Heart right ventricle (tissue), 16 donors: ENCODE results near the gene CPTP. TPM values are rescaled to one million over a fixed set of nuclear protein-coding genes. Genes with fewer than 3 reads are reported as not detected.
"Not testable (repeated sequence)": the region's sequence is repeated elsewhere in the genome, so short reads cannot be mapped to it uniquely, and the experiment has no call there.

ENCODE experiments used
- ATAC-seq, 8 donors: fragments of 200-7000 bp; cut with Tn5 transposase; one replicate each; pipeline ENCODE4 v1.9.1; 2020; ENCODE audit warnings: mild to moderate bottlenecking in 8 of 8, moderate library complexity in 8 of 8, moderate number of reproducible peaks in 1 of 8
- DNase-seq, 2 donors: peaks; one replicate each; pipeline ENCODE4 v3.0.0-alpha.2; 2020
- H3K27ac ChIP-seq, 10 donors: fragments of 200-600 bp; sonication (generic) in 2 of 10; one replicate each; pipeline versions ENCODE4 v1.5.0 to v1.8.0; 2020 to 2022; ENCODE audit warnings: mild to moderate bottlenecking in 3 of 10
- H3K27me3 ChIP-seq, 7 donors: fragments of 200-600 bp; one replicate each; pipeline ENCODE4 v1.8.0; 2021 to 2022; ENCODE audit warnings: mild to moderate bottlenecking in 2 of 7
- H3K36me3 ChIP-seq, 9 donors: fragments of 200-600 bp; sonication (generic) in 1 of 9; one replicate each; pipeline versions ENCODE4 v1.5.0 to v1.8.0; 2020 to 2022; ENCODE audit warnings: mild to moderate bottlenecking in 2 of 9
- H3K4me1 ChIP-seq, 9 donors: fragments of 200-600 bp; sonication (generic) in 1 of 9; one replicate each; pipeline versions ENCODE4 v1.5.0 to v1.8.0; 2020 to 2022; ENCODE audit warnings: mild to moderate bottlenecking in 4 of 9
- H3K4me3 ChIP-seq, 10 donors: fragments of 200-600 bp; sonication (generic) in 2 of 10; one replicate each; pipeline versions ENCODE4 v1.5.0 to v1.8.0; 2020 to 2022; ENCODE audit warnings: mild to moderate bottlenecking in 7 of 10, moderate library complexity in 2 of 10
- H3K9me3 ChIP-seq, 11 donors: fragments of 200-600 bp in 10 of 11; sonication (generic) in 2 of 11; one replicate each; pipeline versions ENCODE4 v1.5.0 to v1.8.0; 2013 to 2022; ENCODE audit warnings: mild to moderate bottlenecking in 2 of 11, control low read depth in 1 of 11, moderate library complexity in 1 of 11
- CTCF ChIP-seq, 9 donors: fragments of 200-600 bp; sonication (generic) in 2 of 9; IDR thresholded peaks; one replicate each; pipeline versions ENCODE4 v1.5.0 to v1.8.0; 2021 to 2022; ENCODE audit warnings: antibody characterized with exemption in 9 of 9, mild to moderate bottlenecking in 5 of 9, moderate library complexity in 1 of 9
- WGBS, 2 donors: extraction: QIAGEN DNeasy Blood & Tissue Kit; methylation state at CpG; one replicate each; pipeline ENCODE4 v1.1.7; 2013; ENCODE audit warnings: inconsistent platforms in 1 of 2; 5-methylcytosine and 5-hydroxymethylcytosine counted together
- intact Hi-C, 10 donors: fragments of 100-400 bp; cut with DNase I; formaldehyde crosslinking; loops; one replicate each; pipeline versions ENCODE4 v1.11.1 to v1.14.2; 2022
- polyA plus RNA-seq, 2 donors: library from polyadenylated mRNA; stranded (reverse); fragments of 200-250 nt; gene quantifications; one replicate each; pipeline ENCODE4 v1.2.3, GENCODE V29; 2013
- total RNA-seq, 10 donors: library from RNA; stranded (reverse); fragmentation: NEBNext Ultra II Directional in 3 of 10; extraction: Animal tissue kit (Norgen Biotek cat#: 25700) in 3 of 10; gene quantifications; one replicate each; pipeline versions ENCODE4 v1.2.1 to v1.2.4, GENCODE V29; 2021 to 2023
- donor health status: Arrhythmogenic right ventricular cardiomyopathy.
- donor health status: ischemic (EF 13 %, LVEDD 7.1; RV severe dilation, severe dysfunction).
- donor health status: healthy with polysubstance abuse.
- donor health status: DM: no; HTN: yes; CAD: no.
- donor health status: DM: no; HTN: no; CAD: no.
- donor health status: ischemic (EF 25% LVEDD 6.9; RV normal size, moderate dysfunction).
- donor health status: ischemic (EF 25% LVEDD 5.7; RV mildly dilated, moderate dysfunction).
- donor health status: healthy.
- donor health status: DM: yes; HTN: yes; CAD: no.
- donor health status: Ischemic cardiomyopathy.
- donor health status: ischemic (EF 35%, LVEDD 5.7; RV mildly dilated, moderate dysfunction).
- donor health status: nonischemic (EF 11% LVEDD 7.7; RV severe dilation, severe dysfunction).
- donor health status: DM: yes; HTN: yes; CAD: no.
- donor health status: PGD.
- donor health status: ischemic (EF 29% LVEDD 5.4; RV normal size, mild dysfunction).
- donor health status: nonischemic (EF 23%, LVEDD 6.1; RV moderate dilation, normal function).

The CPTP gene
- total and polyA plus RNA-seq, 12 donors: 49.4 to 222 (median 65.4) TPM

- no peaks in the 10 kb centered on the region for H3K9me3 ChIP-seq
- 70 to 74% methylated on average over 14 to 24 of the region's 26 CpGs for WGBS, 2 donors
- TF ChIP-seq CTCF (IDR thresholded peaks at IDR 0.05): no peak
- peaks cover 0 to 22% (median 13%) of the 10 kb centered on the region in 9 donors for H3K4me1 ChIP-seq
- ATAC-seq: no peak
- no peak overlapping the region for H3K27ac ChIP-seq
- H3K36me3 ChIP-seq: peaks cover 4 to 96% (median 50%) of the 10 kb centered on the region in 9 donors
- intact Hi-C loops: no loop called here
- H3K27me3 ChIP-seq: no peaks in the 10 kb centered on the region
- H3K4me3 ChIP-seq: no peak overlapping the region
- no peak for DNase-seq
These were observed 9.1 kb upstream of the CPTP start for GRCh38 chr1:1315435-1315954.

- DNase-seq, H3K27ac ChIP-seq, H3K9me3 ChIP-seq, H3K4me3 ChIP-seq, H3K27me3 ChIP-seq, ATAC-seq, intact Hi-C loops: not testable (repeated sequence)
- 91 to 92% methylated on average over 8 of the region's 8 CpGs for WGBS, 2 donors
- H3K36me3 ChIP-seq: peaks cover 4 to 96% (median 46%) of the 10 kb centered on the region in 9 donors
- H3K4me1 ChIP-seq: peaks cover 0 to 29% (median 20%) of the 10 kb centered on the region in 9 donors
These were observed 8.4 kb upstream of the CPTP start for GRCh38 chr1:1316199-1316598.

- Histone ChIP-seq H3K4me3 (no peak overlapping the region), H3K27ac (peak overlapping the region in 7 of 10 donors; percentile 21 to 73 (median 51)), H3K27me3 (no peaks in the 10 kb centered on the region), H3K36me3 (peaks cover 4 to 92% (median 38%) of the 10 kb centered on the region in 9 donors), H3K9me3 (no peaks in the 10 kb centered on the region), H3K4me1 (peaks cover 0 to 40% (median 27%) of the 10 kb centered on the region in 9 donors)
- ATAC-seq (no peak), DNase-seq (no peak)
- no peak for TF ChIP-seq CTCF (IDR thresholded peaks at IDR 0.05)
- 90 to 91% methylated on average over 6 of the region's 6 CpGs for WGBS, 2 donors
- intact Hi-C loops: no loop called here
These were observed 7.2 kb upstream of the CPTP start for GRCh38 chr1:1317420-1317819.

- TF ChIP-seq CTCF (IDR thresholded peaks at IDR 0.05): no peak
- DNase-seq (peak; percentile 70 to 72), ATAC-seq (peak; percentile 37 to 81 (median 62))
- peaks cover 0 to 47% (median 33%) of the 10 kb centered on the region in 9 donors for H3K4me1 ChIP-seq
- WGBS, 2 donors: 61 to 65% methylated on average over 9 of the region's 9 CpGs
- peak overlapping the region in 9 of 10 donors; percentile 11 to 73 (median 48) for H3K27ac ChIP-seq
- H3K4me3 ChIP-seq: no peak overlapping the region
- H3K9me3 ChIP-seq: no peaks in the 10 kb centered on the region
- intact Hi-C loops: no loop called here
- no peaks in the 10 kb centered on the region for H3K27me3 ChIP-seq
- H3K36me3 ChIP-seq: peaks cover 4 to 85% (median 31%) of the 10 kb centered on the region in 9 donors
These were observed 6.4 kb upstream of the CPTP start for GRCh38 chr1:1318131-1318652.
